H1 (cell line): ENCODE data around the gene RRBP1. TPM values are rescaled to one million over a fixed set of nuclear protein-coding genes. Genes with fewer than 3 reads are reported as not detected.

Experiments
- ASH2L ChIP-seq: fragments of 200-600, 300-600 bp; sonication (generic); IDR thresholded peaks from one replicate; pipeline ENCODE4 v1.7.1; 2017; ENCODE audit warnings: low read length
- ATF3 ChIP-seq: IDR thresholded peaks from 2 replicates; pipeline ENCODE4 v1.6.1; 2011; ENCODE audit warnings: low read depth, mild to moderate bottlenecking, low read length; ENCODE audit not compliant: insufficient read depth
- BACH1 ChIP-seq: IDR thresholded peaks from 2 replicates; pipeline ENCODE4 v1.6.1; 2012; ENCODE audit warnings: low read length, improper control_type of control experiment
- EGR1 ChIP-seq: IDR thresholded peaks from 2 replicates; pipeline ENCODE4 v1.6.1; 2011; ENCODE audit warnings: low read depth, low read length, borderline replicate concordance
- EZH2 ChIP-seq: fragments of 200-600 bp; sonication (generic); IDR thresholded peaks from 2 replicates; pipeline ENCODE4 v1.7.1; 2012; ENCODE audit warnings: low read depth, mild to moderate bottlenecking, moderate library complexity, low read length, inconsistent platforms; ENCODE audit not compliant: severe bottlenecking
- FOSL1 ChIP-seq: IDR thresholded peaks from 2 replicates; pipeline ENCODE4 v1.6.1; 2011; ENCODE audit warnings: mild to moderate bottlenecking, low read depth, low read length, moderate library complexity; ENCODE audit not compliant: insufficient read depth
- GTF2F1 ChIP-seq: IDR thresholded peaks from 2 replicates; pipeline ENCODE4 v1.6.1; 2012; ENCODE audit warnings: low read depth, low read length, improper control_type of control experiment, borderline replicate concordance
- JUN ChIP-seq: IDR thresholded peaks from 2 replicates; pipeline ENCODE4 v1.6.1; 2011; ENCODE audit warnings: low read depth, mild to moderate bottlenecking, improper control_type of control experiment, low read length
- KDM1A ChIP-seq: fragments of 200-600, 300-600 bp; sonication (generic); IDR thresholded peaks from 2 replicates; pipeline ENCODE4 v1.7.1; 2016; ENCODE audit warnings: mild to moderate bottlenecking, low read length, borderline replicate concordance
- KDM5A ChIP-seq: fragments of 200-600 bp; IDR thresholded peaks from 2 replicates; pipeline ENCODE4 v1.7.1; 2012; ENCODE audit warnings: mild to moderate bottlenecking, low read length, inconsistent platforms, mixed read lengths
- MAX ChIP-seq: IDR thresholded peaks from 2 replicates; pipeline ENCODE4 v1.6.1; 2012; ENCODE audit warnings: inconsistent platforms
- NANOG ChIP-seq: IDR thresholded peaks from 2 replicates; pipeline ENCODE4 v1.6.1; 2011; ENCODE audit warnings: low read length, low read depth, mild to moderate bottlenecking, inconsistent platforms; ENCODE audit not compliant: insufficient read depth, poor library complexity, severe bottlenecking
- PHF8 ChIP-seq: fragments of 200-600 bp; sonication (generic); conservative IDR thresholded peaks from 2 replicates; pipeline ENCODE4 v1.7.1; 2012; ENCODE audit warnings: low read depth, mild to moderate bottlenecking, inconsistent platforms, low read length, moderate library complexity
- POU5F1 ChIP-seq: IDR thresholded peaks from 2 replicates; pipeline ENCODE4 v1.6.1; 2011; ENCODE audit warnings: low read depth, mild to moderate bottlenecking, low read length, moderate library complexity
- RAD21 ChIP-seq, 2 experiments: IDR thresholded peaks in 1 of 2; conservative IDR thresholded peaks in 1 of 2; 2 replicates each; pipeline ENCODE4 v1.6.1; 2011; ENCODE audit warnings: low read depth in 2 of 2, low read length in 2 of 2, improper control_type of control experiment in 1 of 2, inconsistent platforms in 1 of 2, mild to moderate bottlenecking in 1 of 2, moderate library complexity in 1 of 2
- SIN3A ChIP-seq, 2 experiments: IDR thresholded peaks in 1 of 2; conservative IDR thresholded peaks in 1 of 2; 2 replicates each; pipeline ENCODE4 v1.6.1; 2011 to 2012; ENCODE audit warnings: low read length in 2 of 2, improper control_type of control experiment in 1 of 2, low read depth in 1 of 2, mild to moderate bottlenecking in 1 of 2
- SP1 ChIP-seq: IDR thresholded peaks from 2 replicates; pipeline ENCODE4 v1.6.1; 2011; ENCODE audit warnings: low read depth, low read length
- SP2 ChIP-seq: IDR thresholded peaks from 2 replicates; pipeline ENCODE4 v1.6.1; 2012; ENCODE audit warnings: mild to moderate bottlenecking, low read length, inconsistent platforms
- SUZ12 ChIP-seq: fragments of 200-600 bp; sonication (generic); IDR thresholded peaks from 2 replicates; pipeline ENCODE4 v1.6.1; 2012; ENCODE audit warnings: mild to moderate bottlenecking, inconsistent platforms, low read length, moderate library complexity, mixed read lengths
- TAF1 ChIP-seq: IDR thresholded peaks from 2 replicates; pipeline ENCODE4 v1.6.1; 2011; ENCODE audit warnings: mild to moderate bottlenecking, low read depth, low read length
- TCF12 ChIP-seq: IDR thresholded peaks from 2 replicates; pipeline ENCODE4 v1.6.1; 2011; ENCODE audit warnings: low read depth, mild to moderate bottlenecking, low read length
- USF2 ChIP-seq: IDR thresholded peaks from 2 replicates; pipeline ENCODE4 v1.6.1; 2011; ENCODE audit warnings: low read length, improper control_type of control experiment
- polyA plus RNA-seq, 7 experiments: library from polyadenylated mRNA; depleted of rRNA in 3 of 7; stranded (reverse) in 5 of 7; unstranded in 2 of 7; fragments of >200 nt in 5 of 7; fragments of 200-250 nt in 2 of 7; gene quantifications; 1 replicate in 5 of 7; 2 replicates in 1 of 7; 4 replicates in 1 of 7; pipeline versions ENCODE4 v1.2.1 to v1.2.3, GENCODE V29; 2011 to 2013; ENCODE audit warnings: missing spikeins in 2 of 7, mixed read lengths in 2 of 7
- total RNA-seq: library from RNA; stranded (reverse); fragmentation: NEBNext Ultra II Directional; extraction: Animal tissue kit (Norgen Biotek cat#: 25700); gene quantifications from 2 replicates; pipeline ENCODE4 v1.2.1, GENCODE V29; 2021

The RRBP1 gene
- total and polyA plus RNA-seq, 2 of the 8 experiments (the other 6 are each of a cell fraction or from before 2014, with no cell fraction given), result 15.9 to 157 TPM

GRCh38 chr20:17569616-17570346 is 112.3 kb downstream of the RRBP1 start, which contains the start of gene DSTN (continued):
- TF ChIP-seq USF2 (no peak; the same call in 1 of the 2 replicates), GTF2F1 (no peak), TAF1 (0 out of 2 replicates have a peak, but pooled peaks have one; percentile 59), FOSL1 (no peak), EGR1 (no peak; the same call in 1 of the 2 replicates), BACH1 (no peak), JUN (no peak), KDM5A (no peak), POU5F1 (no peak), SP2 (no peak), KDM1A (no peak), TCF12 (peak; percentile 67; the same call in 1 of the 2 replicates), SP1 (peak; percentile 39; the same call in 1 of the 2 replicates), SIN3A (conservative IDR thresholded peaks at IDR 0.05 in 1 of 2, IDR thresholded peaks at IDR 0.05 in 1 of 2; ENCODE audit: low read depth in 1 of 2, low read length in 2 of 2) (peak; percentile 29 to 92; a peak in 1 of 4 replicates), PHF8 (peak; percentile 64), ATF3 (no peak), EZH2 (no peak), MAX (peak; percentile 68; the same call in 1 of the 2 replicates), RAD21 (IDR thresholded peaks at IDR 0.05 in 1 of 2, conservative IDR thresholded peaks at IDR 0.05 in 1 of 2; ENCODE audit: low read depth in 2 of 2, low read length in 2 of 2) (peak in 1 of 2 experiments; percentile 11; a peak in 1 of 4 replicates), SUZ12 (no peak), NANOG (no peak), ASH2L (peak; percentile 81)
